ENCODE measurements around the gene OCA2. TPM values are rescaled to one million over a fixed set of nuclear protein-coding genes. Genes with fewer than 3 reads are reported as not detected.
A peak's percentile ranks its signal among the peaks of the same experiment; 100 is the strongest.

OCA2 gene
- total and polyA plus RNA-seq, 4 donors: 2.6 to 7.5 (median 3.2) TPM

DNA sequence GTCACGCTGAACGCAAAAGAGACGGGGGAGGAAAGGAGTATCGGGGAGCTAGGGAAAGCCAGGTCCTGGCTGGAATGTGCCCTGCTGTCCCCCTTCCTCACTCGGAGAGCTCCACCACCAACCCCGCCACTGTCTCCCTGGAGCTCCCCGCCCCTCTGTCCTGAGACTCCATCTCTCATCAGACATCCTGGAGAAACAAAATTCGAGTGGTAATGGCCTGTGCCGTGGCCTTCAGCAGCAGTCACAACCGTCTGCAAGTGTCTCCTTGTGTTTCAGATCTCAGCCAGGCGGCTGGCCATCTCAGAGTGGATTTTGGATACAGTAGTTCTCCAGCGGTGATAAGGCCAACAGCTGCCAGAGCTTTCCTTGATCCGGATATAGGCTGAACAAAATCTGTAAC, 76.9 kb downstream of the OCA2 start:
- H3K9me3 ChIP-seq (ENCODE audit: control insufficient read depth, insufficient read depth, low read length): no peaks in the 10 kb centered on the region
- no peak overlapping the region for H3K4me3 ChIP-seq (ENCODE audit: low read depth, low read length)
- DNase-seq (ENCODE audit: low read depth in 4 of 6, low spot score in 6 of 6): peak in 1 of 6 donors; percentile 18
- peaks cover 40% of the 10 kb centered on the region for H3K4me1 ChIP-seq (ENCODE audit: control insufficient read depth, insufficient read depth, low read length)
- H3K27me3 ChIP-seq (ENCODE audit: control insufficient read depth, insufficient read depth, low read length): no peaks in the 10 kb centered on the region
- H3K36me3 ChIP-seq (ENCODE audit: control insufficient read depth, insufficient read depth, low read length): no peaks in the 10 kb centered on the region
- H3K27ac ChIP-seq (ENCODE audit: low read depth, low read length): no peak overlapping the region
- 75% methylated on average over 8 of the region's 13 CpGs for WGBS (ENCODE audit: insufficient coverage)

DNA sequence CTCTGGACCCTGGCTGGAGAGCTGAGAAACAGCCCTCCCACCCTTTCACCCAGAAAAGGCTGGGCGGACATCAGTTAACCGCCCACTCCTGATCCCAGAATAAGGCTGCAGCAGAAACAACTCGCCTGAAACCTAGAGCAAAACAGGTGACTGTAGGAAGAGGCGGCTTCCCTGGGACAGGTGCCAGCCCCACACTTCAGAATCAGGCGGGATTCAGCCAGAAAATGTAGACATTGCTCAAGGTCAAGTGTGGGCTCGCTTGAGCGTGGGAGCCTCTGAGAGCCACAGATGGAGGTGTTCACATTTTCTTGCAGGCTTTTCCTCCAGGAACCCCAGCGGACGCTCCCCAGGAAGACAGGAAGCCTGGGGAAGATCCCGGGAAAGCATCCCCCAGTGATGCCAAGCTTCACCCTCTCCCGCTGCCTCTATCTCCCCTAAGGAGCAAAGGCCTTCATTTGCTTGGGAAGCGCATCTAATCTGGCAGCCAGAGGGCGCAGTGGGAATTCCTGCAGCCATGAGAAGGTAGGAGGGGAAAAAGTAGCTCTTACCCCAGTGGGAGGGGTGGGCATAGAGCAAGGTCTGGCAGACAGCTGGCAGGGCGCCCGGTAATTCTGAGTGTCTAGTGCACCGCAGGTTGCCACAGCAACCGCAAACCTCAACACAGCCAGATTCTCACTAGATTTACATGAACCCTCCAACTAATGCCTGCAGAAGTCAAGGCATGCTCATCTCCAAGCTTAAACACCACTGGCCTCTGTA, 77.7 kb downstream of the OCA2 start:
- Histone ChIP-seq H3K27me3 (ENCODE audit: control insufficient read depth, insufficient read depth, low read length) (no peaks in the 10 kb centered on the region), H3K9me3 (ENCODE audit: control insufficient read depth, insufficient read depth, low read length) (no peaks in the 10 kb centered on the region), H3K4me1 (ENCODE audit: control insufficient read depth, insufficient read depth, low read length) (peaks cover 40% of the 10 kb centered on the region), H3K27ac (ENCODE audit: low read depth, low read length) (no peak overlapping the region), H3K36me3 (ENCODE audit: control insufficient read depth, insufficient read depth, low read length) (no peaks in the 10 kb centered on the region), H3K4me3 (ENCODE audit: low read depth, low read length) (no peak overlapping the region)
- 62% methylated on average over 10 of the region's 17 CpGs for WGBS (ENCODE audit: insufficient coverage)
- DNase-seq (ENCODE audit: low read depth in 4 of 6, low spot score in 6 of 6): peak in 4 of 6 donors; percentile 55 to 95 (median 88)

DNA sequence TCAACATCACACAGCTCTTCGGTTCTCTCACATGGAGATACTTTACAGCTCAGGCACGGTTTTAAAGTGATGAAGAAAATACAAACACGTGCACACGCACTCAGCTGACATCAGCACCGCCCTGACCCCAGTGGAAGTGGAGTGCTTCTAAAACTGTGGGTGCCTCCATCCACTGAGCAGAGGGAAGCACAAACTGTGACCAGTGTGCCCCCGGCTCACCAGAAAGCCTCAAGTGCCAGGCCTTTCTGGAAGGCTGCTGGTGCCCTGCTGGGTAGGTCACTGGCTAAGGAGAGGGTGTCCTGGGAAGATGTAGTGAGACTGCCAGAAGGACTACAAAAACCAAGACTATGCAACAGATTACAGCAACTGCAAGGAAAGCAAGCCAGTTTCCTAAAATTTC, 78.5 kb downstream of the OCA2 start:
- H3K27ac ChIP-seq (ENCODE audit: low read depth, low read length): no peak overlapping the region
- WGBS (ENCODE audit: insufficient coverage): 73% methylated on average over 4 of the region's 6 CpGs
- peak in 1 of 6 donors; percentile 30 for DNase-seq (ENCODE audit: low read depth in 4 of 6, low spot score in 6 of 6)

DNA sequence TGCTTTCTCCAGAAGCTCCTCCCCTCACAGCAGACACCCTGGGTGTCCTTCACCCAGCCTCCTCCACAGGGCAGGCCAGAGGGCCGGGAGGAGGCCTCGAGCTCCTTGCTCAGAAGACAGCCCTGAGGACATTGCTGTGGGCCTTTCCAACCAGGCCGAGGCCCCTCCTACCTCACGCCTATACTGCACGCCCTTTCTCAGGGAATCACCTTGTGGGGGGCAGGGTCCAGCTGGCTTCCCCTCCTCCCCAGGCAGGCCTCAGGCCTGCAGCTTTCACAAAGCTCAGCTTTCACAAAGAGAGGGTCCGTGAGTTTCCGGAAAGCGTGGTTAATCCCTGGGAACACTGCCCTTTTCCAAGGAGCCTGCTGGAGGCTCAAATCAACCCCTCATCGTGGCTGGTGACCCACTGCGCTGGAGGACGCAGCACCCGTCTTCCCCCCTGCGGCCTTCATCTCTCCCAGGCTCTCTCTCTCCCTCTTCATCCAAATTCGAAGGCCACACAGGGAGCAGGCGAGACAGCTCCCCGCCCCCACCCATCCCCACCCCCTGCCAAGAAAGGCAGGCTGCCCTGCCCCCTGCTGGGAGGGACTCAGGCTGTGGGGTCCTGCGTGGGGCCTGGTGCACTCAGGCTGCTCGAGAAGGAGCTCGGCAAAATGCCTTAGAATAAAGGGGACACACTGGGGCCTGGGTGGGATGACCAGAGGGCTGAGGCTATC, 79.4 kb downstream of the OCA2 start:
- H3K9me3 ChIP-seq (ENCODE audit: control insufficient read depth, insufficient read depth, low read length): no peaks in the 10 kb centered on the region
- peaks cover 40% of the 10 kb centered on the region for H3K4me1 ChIP-seq (ENCODE audit: control insufficient read depth, insufficient read depth, low read length)
- H3K27ac ChIP-seq (ENCODE audit: low read depth, low read length): no peak overlapping the region
- H3K4me3 ChIP-seq (ENCODE audit: low read depth, low read length): no peak overlapping the region
- 69% methylated on average over 16 of the region's 19 CpGs for WGBS (ENCODE audit: insufficient coverage)
- peak in 1 of 6 donors; percentile 9 for DNase-seq (ENCODE audit: low read depth in 4 of 6, low spot score in 6 of 6)
- H3K27me3 ChIP-seq (ENCODE audit: control insufficient read depth, insufficient read depth, low read length): no peaks in the 10 kb centered on the region
- no peaks in the 10 kb centered on the region for H3K36me3 ChIP-seq (ENCODE audit: control insufficient read depth, insufficient read depth, low read length)

More for the DNA sequence above, 78.5 kb downstream of the OCA2 start:
- Histone ChIP-seq H3K4me3 (ENCODE audit: low read depth, low read length) (no peak overlapping the region), H3K36me3 (ENCODE audit: control insufficient read depth, insufficient read depth, low read length) (no peaks in the 10 kb centered on the region), H3K9me3 (ENCODE audit: control insufficient read depth, insufficient read depth, low read length) (no peaks in the 10 kb centered on the region), H3K27me3 (ENCODE audit: control insufficient read depth, insufficient read depth, low read length) (no peaks in the 10 kb centered on the region), H3K4me1 (ENCODE audit: control insufficient read depth, insufficient read depth, low read length) (peaks cover 40% of the 10 kb centered on the region)

DNA sequence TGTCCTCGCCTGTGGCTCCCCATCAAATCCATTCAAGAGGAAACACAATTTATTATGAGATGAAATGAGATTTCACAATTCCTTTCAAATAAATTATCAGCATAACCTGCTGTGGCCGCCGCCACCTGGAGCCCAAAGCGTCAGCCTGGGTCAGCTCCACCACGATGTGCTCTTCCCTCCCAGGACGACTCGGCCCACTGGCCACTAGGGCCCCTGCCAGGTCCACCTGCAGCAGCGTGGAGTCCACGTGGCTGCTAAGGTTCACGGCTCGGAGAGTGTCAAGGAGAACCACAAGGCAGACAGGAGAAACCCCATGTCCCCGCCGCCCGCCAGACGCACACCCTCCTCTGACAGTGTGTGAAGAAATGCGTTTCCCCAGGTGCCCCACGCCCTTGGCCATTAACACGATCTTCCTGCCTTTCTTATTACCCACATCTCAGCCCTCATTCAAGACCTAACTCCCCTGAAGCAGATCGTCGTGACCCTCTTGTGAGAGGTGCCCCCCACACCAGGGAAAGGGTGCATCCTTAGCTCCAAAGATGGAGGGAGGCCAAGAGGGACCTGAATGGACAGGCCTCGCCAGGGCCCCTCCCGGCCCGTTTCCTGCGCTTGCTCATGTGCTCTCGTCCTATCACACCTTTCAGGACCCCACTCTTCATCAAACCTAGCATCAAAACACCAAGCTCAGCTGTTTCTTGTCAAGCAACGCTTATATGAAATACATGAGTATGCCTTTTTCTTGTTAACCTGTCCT, 80.6 kb downstream of the OCA2 start:
- DNase-seq (ENCODE audit: low read depth in 4 of 6, low spot score in 6 of 6): no peak
- Histone ChIP-seq H3K4me3 (ENCODE audit: low read depth, low read length) (no peak overlapping the region), H3K9me3 (ENCODE audit: control insufficient read depth, insufficient read depth, low read length) (no peaks in the 10 kb centered on the region), H3K4me1 (ENCODE audit: control insufficient read depth, insufficient read depth, low read length) (peaks cover 40% of the 10 kb centered on the region), H3K27ac (ENCODE audit: low read depth, low read length) (no peak overlapping the region), H3K27me3 (ENCODE audit: control insufficient read depth, insufficient read depth, low read length) (no peaks in the 10 kb centered on the region), H3K36me3 (ENCODE audit: control insufficient read depth, insufficient read depth, low read length) (no peaks in the 10 kb centered on the region)
- 99% methylated on average over 19 of the region's 26 CpGs for WGBS (ENCODE audit: insufficient coverage)

DNA sequence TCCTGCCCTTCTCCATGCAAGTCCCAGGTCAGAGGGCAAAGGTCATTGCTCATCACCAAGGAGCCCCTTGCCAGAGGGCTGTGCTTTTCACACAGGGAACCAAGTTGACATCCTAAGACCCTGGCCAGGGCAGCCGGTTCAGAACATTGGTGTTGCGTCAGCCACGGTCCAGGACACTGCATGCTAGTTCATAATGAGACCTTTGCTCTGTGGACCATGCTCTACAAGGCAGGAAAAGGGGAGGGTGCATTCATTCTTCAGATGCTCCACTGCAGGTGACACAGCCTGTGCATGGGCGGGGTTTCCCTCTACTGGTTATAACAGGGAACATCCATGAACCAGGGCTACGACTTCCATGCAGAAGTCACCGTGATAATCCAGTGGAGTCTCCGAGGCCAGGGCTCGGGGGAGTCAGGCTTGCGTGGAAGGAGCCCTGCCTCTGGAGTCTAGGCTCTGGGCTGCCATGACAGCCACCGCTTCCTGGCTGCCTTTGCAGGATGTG, 81.6 kb downstream of the OCA2 start:
- WGBS (ENCODE audit: insufficient coverage): 78% methylated on average over 9 of the region's 10 CpGs
- peak in 2 of 6 donors; percentile 45 to 87 for DNase-seq (ENCODE audit: low read depth in 4 of 6, low spot score in 6 of 6)
- no peaks in the 10 kb centered on the region for H3K36me3 ChIP-seq (ENCODE audit: control insufficient read depth, insufficient read depth, low read length)

DNA sequence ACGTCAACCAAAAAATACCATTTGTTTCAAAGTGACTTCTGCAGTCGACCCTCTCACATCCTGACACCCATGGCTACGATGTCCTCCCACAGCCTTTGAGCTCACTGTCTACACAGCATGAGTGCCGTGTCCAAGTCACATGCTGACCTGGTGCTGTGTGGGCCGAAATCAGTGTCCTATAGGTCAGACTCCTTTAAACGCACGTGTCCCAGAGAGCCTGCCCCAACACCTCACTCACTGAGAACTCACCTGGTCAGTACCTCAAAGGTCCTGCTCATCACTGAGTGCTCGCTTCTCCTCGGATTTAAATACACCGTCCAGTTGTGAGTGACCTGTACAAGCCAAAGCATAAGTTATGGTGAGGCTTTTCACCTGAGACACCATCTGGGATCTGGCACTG, 83.3 kb downstream of the OCA2 start:
- no peaks in the 10 kb centered on the region for H3K27me3 ChIP-seq (ENCODE audit: control insufficient read depth, insufficient read depth, low read length)
- DNase-seq (ENCODE audit: low read depth in 4 of 6, low spot score in 6 of 6): no peak
- no peak overlapping the region for H3K4me3 ChIP-seq (ENCODE audit: low read depth, low read length)
- H3K4me1 ChIP-seq (ENCODE audit: control insufficient read depth, insufficient read depth, low read length): peaks cover 17% of the 10 kb centered on the region
- H3K9me3 ChIP-seq (ENCODE audit: control insufficient read depth, insufficient read depth, low read length): no peaks in the 10 kb centered on the region
- H3K36me3 ChIP-seq (ENCODE audit: control insufficient read depth, insufficient read depth, low read length): no peaks in the 10 kb centered on the region
- 97% methylated on average over 10 of the region's 10 CpGs for WGBS (ENCODE audit: insufficient coverage)
- no peak overlapping the region for H3K27ac ChIP-seq (ENCODE audit: low read depth, low read length)

More for the DNA sequence above, 81.6 kb downstream of the OCA2 start:
- Histone ChIP-seq H3K27me3 (ENCODE audit: control insufficient read depth, insufficient read depth, low read length) (no peaks in the 10 kb centered on the region), H3K4me3 (ENCODE audit: low read depth, low read length) (no peak overlapping the region), H3K4me1 (ENCODE audit: control insufficient read depth, insufficient read depth, low read length) (peaks cover 33% of the 10 kb centered on the region), H3K9me3 (ENCODE audit: control insufficient read depth, insufficient read depth, low read length) (no peaks in the 10 kb centered on the region), H3K27ac (ENCODE audit: low read depth, low read length) (no peak overlapping the region)

DNA sequence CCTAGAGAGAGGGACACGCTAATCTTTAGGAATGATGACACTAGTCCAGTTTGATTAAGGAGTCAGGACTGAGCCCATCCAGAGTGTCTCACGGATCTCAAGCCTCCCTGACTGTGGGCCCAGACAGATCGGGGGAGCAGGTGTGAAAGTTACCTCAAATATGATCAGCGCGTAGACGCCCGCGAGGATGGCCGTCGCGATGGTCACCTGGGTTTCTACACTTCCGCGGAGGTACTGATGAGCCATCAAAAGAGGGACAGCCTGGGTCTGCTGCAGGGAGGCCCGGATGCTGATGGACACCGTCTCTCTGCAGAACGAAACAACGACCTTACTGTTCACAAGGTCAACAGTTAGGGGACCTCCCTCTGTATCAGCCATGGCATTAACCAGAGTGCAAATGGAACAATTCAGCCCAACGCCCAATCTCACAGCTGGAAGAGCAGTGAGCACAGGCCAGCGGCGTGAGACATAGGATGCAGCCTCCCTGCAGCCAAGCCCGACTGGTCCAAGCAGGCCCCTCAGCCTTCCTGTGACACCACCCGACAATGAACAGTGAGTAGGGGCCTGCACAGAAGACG, 84.4 kb downstream of the OCA2 start:
- Histone ChIP-seq H3K4me1 (ENCODE audit: control insufficient read depth, insufficient read depth, low read length) (peaks cover 6% of the 10 kb centered on the region), H3K36me3 (ENCODE audit: control insufficient read depth, insufficient read depth, low read length) (no peaks in the 10 kb centered on the region), H3K27ac (ENCODE audit: low read depth, low read length) (no peak overlapping the region), H3K27me3 (ENCODE audit: control insufficient read depth, insufficient read depth, low read length) (no peaks in the 10 kb centered on the region), H3K4me3 (ENCODE audit: low read depth, low read length) (no peak overlapping the region), H3K9me3 (ENCODE audit: control insufficient read depth, insufficient read depth, low read length) (no peaks in the 10 kb centered on the region)
- no peak for DNase-seq (ENCODE audit: low read depth in 4 of 6, low spot score in 6 of 6)
- WGBS (ENCODE audit: insufficient coverage): 89% methylated on average over 23 of the region's 23 CpGs

DNA sequence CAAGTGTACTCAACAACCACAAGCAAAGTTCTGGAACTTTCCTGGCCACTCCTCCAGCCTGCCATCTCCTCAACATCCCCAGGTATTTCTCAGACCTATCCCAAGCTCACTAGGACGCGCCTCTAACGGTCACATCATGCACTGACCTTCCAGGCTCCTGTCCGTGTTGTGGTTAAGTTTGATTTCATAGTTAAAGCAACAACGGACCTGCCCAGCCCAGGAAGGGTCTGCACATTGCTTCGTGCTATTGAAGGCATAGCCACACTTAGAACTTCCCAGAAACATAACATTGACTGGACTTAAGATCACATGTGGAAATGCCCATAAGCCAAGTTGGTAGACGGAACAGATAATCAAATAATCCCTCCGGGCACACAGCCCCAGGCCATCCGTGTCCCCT, 85.1 kb downstream of the OCA2 start:
- H3K27ac ChIP-seq (ENCODE audit: low read depth, low read length): no peak overlapping the region
- H3K4me3 ChIP-seq (ENCODE audit: low read depth, low read length): no peak overlapping the region
- no peaks in the 10 kb centered on the region for H3K27me3 ChIP-seq (ENCODE audit: control insufficient read depth, insufficient read depth, low read length)
- DNase-seq (ENCODE audit: low read depth in 4 of 6, low spot score in 6 of 6): no peak
- 92% methylated on average over 3 of the region's 9 CpGs for WGBS (ENCODE audit: insufficient coverage)
- no peaks in the 10 kb centered on the region for H3K4me1 ChIP-seq (ENCODE audit: control insufficient read depth, insufficient read depth, low read length)
- no peaks in the 10 kb centered on the region for H3K36me3 ChIP-seq (ENCODE audit: control insufficient read depth, insufficient read depth, low read length)
- no peaks in the 10 kb centered on the region for H3K9me3 ChIP-seq (ENCODE audit: control insufficient read depth, insufficient read depth, low read length)
